HPDE6-E6E7 (cell line): ENCODE results near the gene SIMC1.
"Not testable (repeated sequence)": the region's sequence is repeated elsewhere in the genome, so short reads cannot be mapped to it uniquely, and the experiment has no call there.

ENCODE experiments used
- DNase-seq: peaks from one replicate; pipeline ENCODE4 v3.0.0; 2011; ENCODE audit warnings: missing footprints; ENCODE audit errors: extremely low spot score

SIMC1 gene

DNA sequence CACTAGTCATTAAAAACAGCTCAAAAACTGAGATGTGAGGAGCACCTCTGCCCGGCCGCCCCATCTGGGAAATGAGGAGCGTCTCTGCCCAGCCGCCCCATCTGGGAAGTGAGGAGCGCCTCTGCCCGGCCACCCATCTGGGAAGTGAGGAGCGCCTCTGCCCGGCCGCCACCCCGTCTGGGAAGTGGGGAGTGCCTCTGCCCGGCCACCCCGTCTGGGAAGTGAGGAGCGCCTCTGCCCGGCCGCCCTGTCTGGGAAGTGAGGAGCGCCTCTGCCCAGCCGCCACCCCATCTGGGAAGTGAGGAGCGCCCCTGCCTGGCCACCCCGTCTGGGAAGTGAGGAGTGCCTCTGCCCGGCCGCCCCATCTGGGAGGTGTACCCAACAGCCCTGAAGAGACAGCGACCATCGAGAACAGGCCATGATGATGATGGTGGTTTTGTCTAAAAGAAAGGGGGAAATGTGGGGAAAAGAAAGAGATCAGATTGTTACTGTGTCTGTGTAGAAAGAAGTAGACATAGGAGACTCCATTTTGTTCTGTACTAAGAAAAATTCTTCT is 23.7 kb upstream of the SIMC1 start:
- DNase-seq = not testable (repeated sequence)

DNA sequence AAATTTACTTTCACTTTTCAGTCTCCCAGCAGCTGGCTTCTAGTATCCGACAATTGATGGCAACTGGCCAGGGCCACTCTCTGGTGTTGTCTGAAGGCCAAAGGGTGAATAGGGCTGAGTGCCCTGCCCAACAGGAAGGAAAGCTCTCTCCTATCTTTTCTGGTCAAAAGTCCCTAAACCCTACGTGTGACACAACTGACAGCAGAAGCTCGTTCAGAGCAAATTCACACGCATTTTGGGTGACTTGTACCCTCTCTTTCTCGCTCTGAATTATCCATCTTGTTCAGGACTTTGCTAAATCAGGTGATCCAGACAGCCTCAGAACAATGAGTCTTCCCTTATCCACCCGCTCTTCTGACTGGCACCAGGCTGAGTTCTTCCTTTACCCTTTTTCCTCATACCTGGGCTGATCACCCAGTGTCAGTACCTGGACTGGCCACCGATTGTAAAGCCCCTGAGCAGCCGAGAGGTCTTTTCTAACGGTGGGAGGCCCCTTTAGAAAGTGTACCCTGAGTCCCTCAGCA is 21.8 kb upstream of the SIMC1 start:
- DNase-seq = not testable (repeated sequence)

DNA sequence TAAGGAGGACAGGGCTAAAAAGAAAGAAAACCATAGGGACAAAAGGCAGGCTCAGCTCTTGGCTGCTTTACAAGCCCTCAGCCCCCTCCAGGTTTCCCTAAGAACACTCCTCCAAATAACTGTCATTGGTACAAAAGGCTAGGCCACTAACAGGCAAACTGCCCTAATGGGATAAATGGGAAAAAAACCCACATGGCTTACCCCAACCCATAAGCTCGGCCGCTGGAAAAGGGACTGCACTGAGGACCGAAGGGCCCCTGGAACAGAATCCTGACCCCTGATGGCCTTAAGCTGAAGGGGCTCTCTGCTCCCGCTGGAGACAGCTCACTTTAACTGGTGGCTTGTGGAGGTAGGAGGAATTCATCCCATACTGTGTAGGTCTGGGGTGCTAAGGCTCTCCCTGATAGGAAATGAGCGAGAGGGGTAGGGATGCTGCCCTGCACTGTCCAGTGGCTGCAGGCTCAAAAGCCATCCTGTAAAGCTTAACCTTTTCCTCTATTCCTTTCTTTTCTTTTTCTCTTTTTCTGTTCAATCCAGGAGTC is 21.0 kb upstream of the SIMC1 start:
- not testable (repeated sequence) for DNase-seq

DNA sequence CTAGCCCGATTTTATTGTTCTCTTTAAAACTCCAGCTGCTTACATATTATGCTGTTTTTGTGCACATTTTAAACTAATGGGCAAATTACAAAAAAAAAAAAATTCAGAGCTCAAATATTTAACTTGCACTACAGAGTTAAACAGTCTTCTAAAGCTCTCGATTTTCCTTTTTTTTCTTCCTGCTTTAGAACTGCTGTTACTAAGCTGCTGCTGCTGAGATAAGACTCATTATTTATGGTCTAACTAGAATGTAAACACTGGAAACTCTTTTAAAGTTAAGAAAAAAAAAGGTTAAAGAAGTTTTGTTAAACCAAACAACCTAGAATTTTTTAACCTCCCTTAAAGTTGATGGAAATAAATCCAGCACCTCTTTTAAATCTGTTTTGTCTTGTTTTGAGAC is 20.5 kb upstream of the SIMC1 start:
- not testable (repeated sequence) for DNase-seq

DNA sequence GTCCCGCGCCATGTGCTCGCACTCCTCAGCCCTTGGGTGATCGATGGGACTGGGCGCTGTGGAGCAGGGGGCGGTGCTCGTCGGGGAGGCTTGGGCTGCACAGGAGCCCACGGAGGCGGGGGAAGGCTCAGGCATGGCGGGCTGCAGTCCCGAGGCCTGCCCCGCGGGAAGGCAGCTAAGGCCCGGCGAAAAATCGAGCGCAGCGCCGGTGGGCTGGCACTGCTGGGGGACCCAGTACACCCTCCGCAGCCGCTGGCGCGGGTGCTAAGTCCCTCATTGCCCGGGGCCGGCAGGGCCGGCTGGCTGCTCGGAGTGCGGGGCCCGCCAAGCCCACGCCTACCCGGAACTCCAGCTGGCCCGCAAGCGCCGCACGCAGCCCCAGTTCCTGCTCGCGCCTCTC is 16.2 kb upstream of the SIMC1 start:
- not testable (repeated sequence) for DNase-seq

DNA sequence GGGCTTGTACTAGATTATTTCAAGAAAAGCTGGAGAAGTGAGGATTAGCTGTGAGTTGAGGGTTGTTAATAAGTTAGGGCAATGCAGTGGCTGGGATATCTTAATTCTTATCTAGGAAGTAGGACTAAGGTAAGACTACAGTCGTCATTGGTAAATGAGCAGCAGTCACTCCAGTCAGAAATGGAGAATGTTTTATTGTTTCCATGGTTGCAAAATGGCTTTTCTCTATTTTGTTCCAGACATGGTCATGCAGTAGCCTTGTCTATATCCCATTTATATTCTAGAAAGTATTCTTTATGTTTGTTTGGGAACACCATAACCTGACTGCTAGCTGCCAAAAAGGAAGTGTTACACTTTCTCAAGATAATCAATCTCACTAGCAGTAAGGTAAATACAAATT is 9.9 kb upstream of the SIMC1 start:
- not testable (repeated sequence) for DNase-seq

DNA sequence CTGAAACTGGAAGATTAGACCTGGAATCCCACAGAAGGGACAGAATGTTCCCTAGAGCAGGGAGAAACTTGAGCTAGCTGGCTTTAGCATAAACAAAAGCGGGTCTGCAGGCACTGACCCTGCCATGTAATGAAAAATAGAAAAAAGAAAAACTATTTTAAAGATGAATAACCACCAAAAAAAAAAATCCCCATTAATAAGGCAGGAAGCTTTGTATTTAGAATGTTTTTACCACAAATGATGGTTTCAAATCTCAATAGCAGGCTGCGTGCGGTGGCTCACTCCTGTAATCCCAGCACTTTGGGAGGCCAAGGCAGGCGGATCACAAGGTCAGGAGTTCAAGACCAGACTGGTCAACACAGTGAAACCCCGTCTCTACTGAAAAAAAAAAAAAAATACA is 5.0 kb upstream of the SIMC1 start:
- not testable (repeated sequence) for DNase-seq

DNA sequence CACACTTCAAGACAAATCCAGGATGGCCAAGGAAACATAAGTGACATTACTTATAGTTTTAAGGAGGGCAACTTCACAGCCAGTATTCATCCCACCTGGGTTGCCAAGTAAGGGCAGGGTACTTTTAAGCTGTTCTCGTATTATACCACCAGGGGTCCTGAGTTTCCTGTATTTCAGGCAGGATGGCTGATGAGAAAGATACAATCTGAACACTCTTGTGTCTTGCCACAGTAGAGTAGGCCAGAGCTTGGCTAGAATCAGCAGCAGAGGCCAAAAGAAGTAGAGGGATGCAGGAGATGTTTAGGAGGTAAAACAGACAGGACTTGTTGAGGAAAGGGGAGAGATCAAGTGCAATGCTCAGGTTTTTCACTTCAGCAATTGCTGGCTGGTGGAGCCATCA is 3.1 kb upstream of the SIMC1 start:
- not testable (repeated sequence) for DNase-seq

DNA sequence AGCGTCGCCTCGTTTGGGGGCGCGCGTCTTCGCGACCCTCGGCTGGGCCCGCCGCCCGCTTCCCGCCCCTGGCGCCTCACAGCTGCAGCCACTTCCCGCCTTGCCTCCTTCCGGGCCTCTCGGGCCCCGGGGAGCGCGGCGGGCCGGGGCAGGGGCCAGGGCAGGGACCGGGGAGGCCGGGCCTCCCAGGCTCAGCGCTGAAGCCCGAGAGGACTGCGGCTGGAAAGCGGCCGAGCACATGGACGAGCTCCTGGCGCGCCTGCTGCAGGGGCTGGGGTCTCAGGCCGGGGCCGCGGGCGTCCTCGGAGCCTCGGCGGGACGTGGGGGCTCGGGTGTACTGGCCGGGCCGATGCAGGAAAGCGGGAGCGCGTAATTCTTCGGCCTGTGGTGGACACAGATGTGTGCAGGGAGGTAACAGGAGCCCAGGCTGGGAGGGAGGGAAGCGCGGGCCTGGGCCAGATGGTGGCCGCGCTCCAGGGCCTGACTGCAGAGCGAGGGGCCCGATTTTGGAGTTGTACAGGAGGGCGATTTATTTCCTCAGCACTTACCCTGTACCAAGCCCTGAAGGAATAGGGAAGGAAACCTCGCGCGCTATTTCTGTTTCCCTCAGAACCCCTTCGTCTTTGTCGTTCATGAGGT is 540 bp downstream of the SIMC1 start:
- not testable (repeated sequence) for DNase-seq

DNA sequence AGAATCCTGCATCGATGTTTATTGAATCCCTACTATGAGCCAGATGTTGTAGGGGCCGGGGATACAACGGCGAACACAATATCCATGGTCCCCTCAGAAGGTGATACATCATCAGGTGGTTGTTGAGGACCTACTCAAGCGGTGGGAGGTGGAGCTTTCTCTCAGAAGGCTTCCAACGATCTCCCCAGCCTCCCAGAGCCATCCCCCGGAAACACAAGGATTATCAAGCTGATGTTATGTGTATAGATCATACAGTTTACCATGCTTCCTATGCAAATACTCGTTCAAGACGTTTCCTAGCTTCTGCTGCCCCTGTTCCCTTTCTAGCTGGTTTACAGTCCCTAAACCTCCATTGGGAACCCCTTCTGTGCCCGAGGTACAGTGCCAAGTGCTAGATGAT is 1.1 kb downstream of the SIMC1 start:
- not testable (repeated sequence) for DNase-seq

DNA sequence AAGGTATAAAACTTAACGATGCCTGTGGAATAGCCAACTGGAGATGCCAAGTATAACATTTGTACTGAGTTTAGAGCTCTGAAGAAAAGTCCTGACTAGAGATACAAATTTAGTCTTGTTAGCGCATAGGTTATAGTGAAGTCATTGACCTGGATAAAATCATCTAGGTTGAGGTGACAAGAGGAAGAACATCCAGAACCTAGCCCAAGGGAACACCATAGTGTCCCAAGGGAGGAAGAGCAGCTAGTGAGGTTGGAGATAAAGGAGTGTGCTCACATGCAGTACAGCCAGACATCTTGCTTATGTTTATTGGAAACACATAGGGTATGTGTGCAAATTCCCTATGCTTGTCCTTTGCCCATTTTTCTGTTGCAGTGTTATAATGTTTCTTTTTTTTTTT is 6.1 kb downstream of the SIMC1 start:
- DNase-seq = not testable (repeated sequence)

DNA sequence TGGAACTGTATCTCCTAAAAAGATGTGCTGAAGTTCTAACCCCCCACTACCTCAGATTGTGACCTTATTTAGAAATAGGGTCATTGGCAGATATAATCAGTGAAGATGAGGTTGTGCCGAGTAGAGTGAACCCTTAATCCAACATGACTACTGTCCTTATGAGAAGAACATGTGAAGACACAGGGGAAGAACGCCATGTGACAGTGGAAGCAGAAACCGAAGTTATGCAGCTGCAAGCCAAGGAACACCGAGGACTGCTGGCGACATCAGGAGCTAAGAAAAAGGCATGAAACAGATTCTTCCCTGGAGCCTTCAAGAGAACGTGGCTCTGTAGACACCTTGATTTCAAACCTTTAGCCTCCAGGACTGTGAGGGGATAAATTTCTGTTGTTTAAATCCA is 6.8 kb downstream of the SIMC1 start:
- not testable (repeated sequence) for DNase-seq

DNA sequence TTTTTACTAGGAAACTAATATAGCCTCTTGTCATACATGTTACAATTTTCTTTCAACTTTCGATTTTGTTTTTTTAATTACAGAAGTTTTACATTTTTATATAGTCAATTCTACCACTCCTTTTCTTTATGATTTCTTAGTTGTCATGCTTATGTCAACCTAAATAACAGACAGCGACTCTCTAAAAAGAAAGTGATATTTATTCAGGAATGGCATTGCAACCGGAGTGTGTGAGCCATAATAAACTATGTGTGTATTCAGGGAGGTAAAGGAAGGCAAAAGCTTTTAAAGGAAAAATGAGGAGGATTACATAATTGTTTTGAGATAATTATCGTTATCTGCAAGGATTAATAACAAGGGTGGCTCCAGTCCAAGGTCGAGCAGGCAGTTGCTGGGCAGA is 7.3 kb downstream of the SIMC1 start:
- DNase-seq = not testable (repeated sequence)

DNA sequence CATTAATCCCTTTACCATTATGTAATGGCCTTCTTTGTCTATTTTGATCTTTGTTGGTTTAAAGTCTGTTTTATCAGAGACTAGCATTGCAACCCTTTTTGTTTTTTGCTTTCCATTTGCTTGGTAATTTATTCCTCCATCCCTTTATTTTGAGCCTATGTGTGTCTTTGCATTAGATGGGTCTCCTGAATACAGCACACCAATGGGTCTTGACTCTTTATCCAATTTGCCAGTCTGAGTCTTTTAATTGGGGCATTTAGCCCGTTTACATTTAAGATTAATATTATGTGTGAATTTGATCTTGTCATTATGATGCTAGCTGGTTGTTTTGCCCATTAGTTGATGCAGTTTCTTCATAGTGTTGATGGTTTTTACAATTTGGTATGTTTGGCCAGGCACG is 12.5 kb downstream of the SIMC1 start:
- not testable (repeated sequence) for DNase-seq

DNA sequence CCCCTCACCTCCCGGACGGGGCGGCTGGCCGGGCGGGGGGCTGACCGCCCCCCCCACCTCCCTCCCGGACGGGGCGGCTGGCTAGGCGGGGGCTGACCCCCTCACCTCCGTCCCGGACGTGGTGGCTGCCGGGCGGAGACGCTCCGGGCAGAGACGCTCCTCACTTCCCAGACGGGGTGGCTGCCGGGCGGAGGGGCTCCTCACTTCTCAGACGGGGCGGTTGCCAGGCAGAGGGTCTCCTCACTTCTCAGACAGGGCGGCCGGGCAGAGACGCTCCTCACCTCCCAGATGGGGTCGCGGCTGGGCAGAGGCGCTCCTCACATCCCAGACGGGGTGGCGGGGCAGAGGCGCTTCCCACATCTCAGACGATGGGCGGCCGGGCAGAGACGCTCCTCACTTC is 13.9 kb downstream of the SIMC1 start:
- not testable (repeated sequence) for DNase-seq

DNA sequence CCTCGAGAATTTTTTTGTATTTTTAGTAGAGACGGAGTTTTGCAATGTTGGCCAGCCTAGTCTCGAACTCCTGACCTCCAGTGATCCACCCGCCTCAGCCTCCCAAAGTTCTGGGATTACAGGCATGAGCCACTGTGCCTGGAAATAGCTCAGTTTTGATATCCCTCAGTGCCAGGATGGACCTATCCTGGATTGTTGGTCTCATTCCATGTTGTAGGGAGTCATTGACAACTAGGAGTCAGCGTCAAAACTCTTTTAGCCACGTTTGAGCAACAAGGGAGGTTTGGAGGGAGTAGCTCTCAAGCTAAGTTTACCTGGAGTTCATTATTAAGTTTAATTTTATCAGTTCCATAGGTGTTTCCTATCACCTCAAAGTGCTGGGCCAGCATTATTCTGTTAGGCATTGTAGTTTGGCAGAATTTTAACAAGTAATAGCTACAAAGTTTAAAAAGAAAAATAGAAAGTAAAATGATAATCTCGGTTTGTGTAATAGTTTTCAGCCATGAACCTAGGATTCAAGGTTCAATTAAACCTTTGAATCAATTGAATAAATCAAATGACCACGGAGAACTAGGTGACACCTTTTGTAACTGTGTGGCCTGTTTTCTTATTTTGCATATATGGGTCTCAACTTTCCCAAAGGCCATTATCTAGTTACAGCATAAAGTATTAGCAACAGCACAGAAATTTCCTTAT is 15.3 kb downstream of the SIMC1 start:
- not testable (repeated sequence) for DNase-seq

DNA sequence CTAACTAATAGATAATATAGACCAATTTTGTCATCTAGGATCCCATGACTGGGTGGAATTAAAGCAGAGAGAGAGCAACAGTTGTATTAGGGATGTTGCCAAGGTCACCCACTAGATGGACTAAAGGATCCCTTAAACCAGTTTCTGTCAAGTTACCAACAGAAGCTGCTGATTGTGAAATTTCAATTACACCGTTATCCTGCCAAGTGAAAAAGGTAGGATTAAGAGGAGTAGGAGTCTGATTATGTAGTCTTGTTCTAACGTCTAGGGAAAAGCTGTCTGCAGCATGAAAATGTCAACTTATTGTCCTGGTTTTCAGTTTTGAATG is 15.8 kb downstream of the SIMC1 start:
- DNase-seq = not testable (repeated sequence)

DNA sequence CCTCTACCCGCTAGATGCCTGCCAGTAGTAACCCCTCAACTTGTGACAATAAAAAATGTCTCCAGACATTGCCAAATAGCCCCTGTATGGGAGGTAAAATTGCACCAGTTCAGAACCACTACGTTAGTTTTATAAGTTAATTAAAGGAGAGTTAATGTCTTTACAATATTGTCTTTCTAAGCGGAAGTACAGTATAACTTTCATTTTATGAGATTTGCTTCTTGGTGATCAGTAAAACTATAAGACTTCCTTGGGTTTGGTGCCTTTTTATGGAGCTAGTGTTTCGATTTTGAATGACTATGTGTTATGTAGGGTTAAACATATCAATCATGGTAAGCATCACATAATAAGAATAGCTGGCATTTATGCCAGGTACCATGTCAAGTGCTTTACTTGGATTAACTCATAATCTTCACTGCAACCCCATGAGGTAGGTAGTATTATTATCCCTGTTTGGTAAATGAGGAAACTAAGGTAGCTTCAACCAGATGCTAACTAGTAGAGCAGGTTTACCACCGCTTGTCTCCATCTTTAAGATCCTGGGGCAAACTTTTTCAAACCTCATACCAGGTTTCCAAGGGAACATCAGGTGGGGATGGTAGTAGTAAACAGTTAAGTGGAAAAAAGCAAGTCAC is 19.8 kb downstream of the SIMC1 start:
- not testable (repeated sequence) for DNase-seq

DNA sequence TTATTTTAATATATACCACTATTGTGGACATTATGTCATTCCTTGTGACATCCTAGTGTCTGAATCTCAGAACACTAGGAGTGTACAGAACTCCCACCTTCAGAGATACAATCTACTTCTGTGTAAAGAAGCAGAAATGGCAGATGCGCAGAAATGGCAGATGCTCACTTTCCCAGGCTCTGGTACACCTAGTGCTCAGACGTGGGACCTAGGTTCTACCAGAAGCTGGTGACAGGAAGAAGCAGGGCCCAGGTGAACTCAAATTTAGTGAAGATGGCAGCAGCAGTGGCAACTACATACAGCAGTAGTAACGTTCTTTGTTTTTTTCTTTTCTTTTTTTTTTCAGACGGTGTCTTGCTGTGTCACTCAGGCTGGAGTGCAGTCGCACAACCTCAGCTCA is 22.5 kb downstream of the SIMC1 start:
- DNase-seq = not testable (repeated sequence)

DNA sequence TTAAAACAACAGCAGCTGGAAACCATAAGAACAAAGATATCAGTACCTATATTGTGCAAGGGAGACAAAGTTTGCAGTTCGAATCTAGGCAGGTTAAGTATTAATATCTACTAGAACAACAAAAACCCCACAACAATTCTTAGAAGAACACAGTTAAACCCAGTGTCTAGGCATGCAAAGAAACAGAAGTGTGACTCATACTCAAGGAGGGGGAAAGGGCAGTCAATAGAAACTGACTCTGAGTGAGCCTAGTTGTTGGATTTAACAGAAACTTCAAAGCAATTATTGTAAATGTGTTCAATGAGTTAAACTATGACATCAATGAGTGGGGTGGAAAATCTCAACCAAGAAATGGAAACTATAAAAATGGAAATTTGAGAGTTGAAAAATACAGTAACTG is 28.2 kb downstream of the SIMC1 start:
- DNase-seq = not testable (repeated sequence)

DNA sequence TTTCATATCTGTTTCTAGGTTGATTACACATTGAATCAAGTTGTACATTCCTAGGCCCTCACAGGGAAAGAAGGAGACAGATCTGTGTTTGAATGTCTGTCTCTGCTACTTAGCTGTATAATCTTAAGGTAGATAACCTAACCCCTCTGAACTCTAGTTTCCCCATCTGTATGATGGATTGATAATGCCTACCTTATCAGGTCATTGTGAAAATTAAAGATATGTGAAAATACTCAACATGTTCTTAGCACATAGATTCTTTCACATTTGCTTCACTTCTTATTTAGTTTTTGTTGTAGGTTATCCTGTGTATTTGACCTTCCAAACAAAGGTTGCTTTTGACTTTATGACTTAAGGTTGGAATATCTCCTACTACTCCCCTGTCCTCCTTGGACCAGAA is 50.8 kb downstream of the SIMC1 start:
- not testable (repeated sequence) for DNase-seq
